Measurements from ENCODE around the gene POC1A.

DNA sequence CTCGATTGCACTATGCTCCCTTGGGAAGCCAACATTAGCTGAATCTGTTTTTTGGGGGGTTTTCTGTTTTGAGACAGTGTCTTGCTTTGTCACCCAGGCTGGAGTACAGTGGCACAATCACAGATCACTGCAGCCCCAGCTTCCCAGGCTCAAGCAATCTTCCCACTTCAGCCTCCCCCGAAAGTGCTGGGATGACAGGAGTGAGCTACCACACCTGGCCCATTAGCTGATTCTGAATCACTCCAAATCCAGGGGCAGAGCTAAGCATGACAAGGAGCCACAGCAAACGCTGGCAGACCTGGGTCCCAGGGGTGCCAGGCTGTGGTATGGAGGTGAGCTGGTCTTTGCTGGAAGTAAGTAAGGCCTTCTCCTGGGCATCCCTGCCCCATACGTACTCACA, 18.9 kb downstream of the POC1A start:
- TF ChIP-seq, protein P1, sequence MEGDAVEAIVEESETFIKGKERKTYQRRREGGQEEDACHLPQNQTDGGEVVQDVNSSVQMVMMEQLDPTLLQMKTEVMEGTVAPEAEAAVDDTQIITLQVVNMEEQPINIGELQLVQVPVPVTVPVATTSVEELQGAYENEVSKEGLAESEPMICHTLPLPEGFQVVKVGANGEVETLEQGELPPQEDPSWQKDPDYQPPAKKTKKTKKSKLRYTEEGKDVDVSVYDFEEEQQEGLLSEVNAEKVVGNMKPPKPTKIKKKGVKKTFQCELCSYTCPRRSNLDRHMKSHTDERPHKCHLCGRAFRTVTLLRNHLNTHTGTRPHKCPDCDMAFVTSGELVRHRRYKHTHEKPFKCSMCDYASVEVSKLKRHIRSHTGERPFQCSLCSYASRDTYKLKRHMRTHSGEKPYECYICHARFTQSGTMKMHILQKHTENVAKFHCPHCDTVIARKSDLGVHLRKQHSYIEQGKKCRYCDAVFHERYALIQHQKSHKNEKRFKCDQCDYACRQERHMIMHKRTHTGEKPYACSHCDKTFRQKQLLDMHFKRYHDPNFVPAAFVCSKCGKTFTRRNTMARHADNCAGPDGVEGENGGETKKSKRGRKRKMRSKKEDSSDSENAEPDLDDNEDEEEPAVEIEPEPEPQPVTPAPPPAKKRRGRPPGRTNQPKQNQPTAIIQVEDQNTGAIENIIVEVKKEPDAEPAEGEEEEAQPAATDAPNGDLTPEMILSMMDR (IDR thresholded peaks at IDR 0.05; ENCODE audit: low read depth, low read length, poor library complexity, severe bottlenecking): no peak
- no peak for TF ChIP-seq EZH2phosphoT487 (IDR thresholded peaks at IDR 0.05; ENCODE audit: borderline replicate concordance, low read length)
